SH-SY5Y (cell line): ENCODE data around the gene SPINK9.

Source experiments
- GATA2 ChIP-seq: IDR thresholded peaks from 2 replicates; pipeline ENCODE4 v1.6.1; 2011; ENCODE audit warnings: mild to moderate bottlenecking, low read depth, low read length
- GATA3 ChIP-seq: IDR thresholded peaks from 2 replicates; pipeline ENCODE4 v1.6.1; 2011; ENCODE audit warnings: low read depth, mild to moderate bottlenecking, low read length, moderate library complexity

- TF ChIP-seq GATA3 (no peak), GATA2 (no peak)
These were observed 25.6 kb upstream of the SPINK9 start for GRCh38 chr5:148309746-148310145.
